ENCODE results near the gene NOX1.

Gene NOX1

GRCh38 chrX:100874325-100874724, at the start of gene NOX1:
Gene NOX1, minus strand, starts transcription at chrX:100874359. Its CDS starts 220 bp downstream, at chrX:100874139.
- no peak for DNase-seq

- no peak for DNase-seq
These were observed 41.4 kb upstream of the NOX1 start for GRCh38 chrX:100915562-100915961.

GRCh38 chrX:100913111-100913510, 39.0 kb upstream of the NOX1 start:
- DNase-seq: no peak

- DNase-seq: no peak
These were observed 37.6 kb upstream of the NOX1 start for GRCh38 chrX:100911731-100912130.

GRCh38 chrX:100905620-100906019, 31.5 kb upstream of the NOX1 start:
- DNase-seq: no peak

GRCh38 chrX:100904433-100904832, 30.3 kb upstream of the NOX1 start:
- no peak for DNase-seq

GRCh38 chrX:100895365-100896075, 21.4 kb upstream of the NOX1 start:
- DNase-seq: no peak

GRCh38 chrX:100883654-100884053, 9.5 kb upstream of the NOX1 start:
- no peak for DNase-seq

GRCh38 chrX:100880368-100880767, 6.2 kb upstream of the NOX1 start:
- DNase-seq: no peak

GRCh38 chrX:100871594-100872560, 2.3 kb downstream of the NOX1 start:
- no peak for DNase-seq

- no peak for DNase-seq
These were observed 3.6 kb downstream of the NOX1 start for GRCh38 chrX:100870527-100870926.

GRCh38 chrX:100868273-100868672, 5.9 kb downstream of the NOX1 start:
- DNase-seq: no peak

GRCh38 chrX:100864657-100865391, 9.3 kb downstream of the NOX1 start:
- DNase-seq: no peak

- no peak for DNase-seq
These were observed 10.8 kb downstream of the NOX1 start for GRCh38 chrX:100863326-100863864.

GRCh38 chrX:100852810-100853209, 21.3 kb downstream of the NOX1 start:
- no peak for DNase-seq

- no peak for DNase-seq
These were observed 23.8 kb downstream of the NOX1 start for GRCh38 chrX:100850317-100850716.

- no peak for DNase-seq
These were observed 42.8 kb downstream of the NOX1 start for GRCh38 chrX:100831219-100831946.

GRCh38 chrX:100830547-100830946, 43.6 kb downstream of the NOX1 start:
- DNase-seq: no peak

- no peak for DNase-seq
These were observed 44.0 kb downstream of the NOX1 start for GRCh38 chrX:100830143-100830542.

GRCh38 chrX:100829730-100830129, 44.4 kb downstream of the NOX1 start:
- DNase-seq: no peak

GRCh38 chrX:100819837-100820666, 54.1 kb downstream of the NOX1 start, which contains the start of gene CSTF2:
Gene CSTF2, plus strand, starts transcription at chrX:100820391. Its CDS starts 26 bp downstream, at chrX:100820417.
- peak; percentile 73 to 76 for DNase-seq
